Measurements from ENCODE around the gene ANKRD26.
"Not testable (repeated sequence)": the region's sequence is repeated elsewhere in the genome, so short reads cannot be mapped to it uniquely, and the experiment has no call there.

ANKRD26 gene

DNA sequence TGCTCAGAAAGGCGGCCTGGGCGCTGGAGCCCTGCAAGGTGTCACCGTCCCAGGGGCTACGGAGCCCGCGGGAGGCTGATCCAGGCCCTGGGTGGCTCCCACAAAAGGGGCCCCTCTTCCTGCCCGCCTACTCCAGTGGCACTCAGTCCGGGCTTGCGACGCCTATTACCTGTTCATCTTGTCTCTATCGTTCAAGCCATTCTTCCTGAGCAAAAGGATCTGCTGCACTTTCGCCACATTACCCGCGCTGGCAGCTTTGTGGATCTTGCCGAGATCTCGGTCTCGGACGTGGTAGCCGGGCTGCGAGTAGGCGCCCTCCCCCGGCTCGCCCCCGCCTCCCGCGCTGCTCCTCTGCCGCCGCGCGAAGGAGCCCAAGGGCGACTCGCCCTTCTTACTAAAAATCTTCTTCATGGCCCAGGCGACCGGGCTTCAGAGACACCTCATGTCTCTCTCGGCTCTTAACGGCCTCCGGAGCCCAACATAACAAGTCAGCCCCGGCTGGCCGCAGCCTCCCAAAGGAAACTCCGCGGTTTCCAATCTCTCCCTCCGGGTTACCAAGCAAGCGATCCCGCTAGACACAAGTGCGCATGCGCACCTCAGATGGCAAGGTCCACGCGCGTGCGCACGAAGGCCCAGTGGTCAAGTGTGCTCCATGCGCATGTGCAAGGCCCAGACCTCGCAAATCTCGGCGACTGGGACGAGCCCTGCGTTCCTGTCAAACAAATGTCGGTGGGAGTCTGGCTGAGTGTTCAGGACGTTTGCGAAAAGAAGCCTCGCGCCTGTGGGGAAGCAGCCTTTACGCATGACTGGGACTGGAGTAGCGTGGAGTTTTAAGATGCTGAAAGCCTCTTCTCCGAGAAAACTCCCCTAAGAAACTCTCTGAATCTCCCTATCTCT, at the start of gene ANKRD26:
Gene ANKRD26 (minus strand): TSS at position 579 of the 897 bp plus-strand sequence. CDS start 168 bp downstream, at position 411.
- peak; percentile 87 for DNase-seq

DNA sequence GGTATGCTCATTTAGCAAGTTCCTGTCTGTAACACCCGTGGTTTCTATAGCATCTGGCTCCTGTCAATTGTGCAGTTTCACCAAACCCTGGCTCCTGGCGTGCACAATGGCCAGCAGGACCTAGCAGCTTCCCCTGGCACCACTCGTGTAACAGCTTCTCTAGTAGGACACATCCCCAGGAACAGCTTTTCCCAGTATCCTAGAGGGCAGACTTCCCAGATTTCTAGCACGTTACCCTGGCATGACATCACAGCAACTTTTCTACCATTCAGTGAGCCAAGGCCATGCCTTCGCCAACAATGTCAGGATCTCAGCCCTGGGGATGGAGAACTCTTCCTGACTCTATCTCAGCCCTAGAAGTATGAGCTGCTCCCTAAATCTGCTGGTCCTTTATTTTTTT, 47.4 kb upstream of the ANKRD26 start:
- no peak for DNase-seq

DNA sequence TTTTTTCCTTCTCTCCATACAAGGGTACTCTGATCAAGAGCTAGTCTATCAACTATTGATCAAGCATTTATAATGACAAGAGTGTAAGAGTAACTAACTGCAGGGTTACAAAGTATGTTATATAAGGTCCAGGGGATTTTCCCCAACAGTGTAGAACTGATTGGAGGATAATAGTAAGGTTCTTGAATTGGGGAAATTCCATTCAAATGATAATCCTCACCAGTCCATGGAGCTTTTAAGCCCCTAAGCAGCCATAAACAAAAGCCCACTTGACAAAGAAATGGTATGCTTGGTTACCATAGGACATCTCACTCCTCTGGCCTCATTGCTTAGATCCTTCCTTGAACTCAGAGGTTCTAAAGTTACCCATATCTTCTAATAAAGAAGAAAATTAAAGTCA, 45.6 kb upstream of the ANKRD26 start:
- DNase-seq = no peak

DNA sequence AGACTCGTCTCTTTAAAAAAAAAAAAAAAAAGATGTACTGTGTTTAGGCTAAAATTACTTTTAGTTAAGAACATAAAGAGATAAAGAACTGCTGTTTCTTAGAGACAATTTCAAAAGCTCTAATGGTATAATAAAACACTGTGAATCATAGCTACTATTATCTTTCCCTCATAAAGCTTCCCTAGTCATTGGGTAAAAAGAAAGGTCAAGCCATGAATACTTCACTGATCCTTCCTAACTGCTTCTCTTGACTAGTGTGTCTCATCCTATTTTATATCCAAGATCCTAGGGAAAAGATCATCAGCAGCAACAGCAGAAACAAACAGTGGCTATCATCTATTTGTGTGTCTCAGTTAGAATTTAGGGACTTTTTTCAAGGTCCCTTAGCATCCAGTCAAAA, 43.4 kb upstream of the ANKRD26 start:
- no peak for DNase-seq

DNA sequence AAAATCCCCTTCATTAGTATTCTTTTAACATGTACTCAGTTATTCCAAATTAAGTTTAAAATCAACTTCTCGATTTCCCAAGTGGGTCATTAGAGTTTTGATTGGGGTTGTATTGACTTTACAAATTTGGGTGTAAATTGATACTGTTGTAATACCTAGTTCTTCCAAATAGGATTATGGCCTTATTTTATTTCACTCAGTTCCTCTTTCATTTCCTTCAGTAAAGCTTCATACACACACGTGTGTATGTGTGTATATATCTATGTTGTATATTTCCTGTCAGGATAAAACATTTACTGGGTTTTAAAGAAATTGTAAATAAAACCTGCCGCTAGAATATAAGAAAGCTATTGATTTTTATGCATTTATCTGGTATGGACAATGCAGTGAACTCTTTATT, 38.0 kb upstream of the ANKRD26 start:
- no peak for DNase-seq

DNA sequence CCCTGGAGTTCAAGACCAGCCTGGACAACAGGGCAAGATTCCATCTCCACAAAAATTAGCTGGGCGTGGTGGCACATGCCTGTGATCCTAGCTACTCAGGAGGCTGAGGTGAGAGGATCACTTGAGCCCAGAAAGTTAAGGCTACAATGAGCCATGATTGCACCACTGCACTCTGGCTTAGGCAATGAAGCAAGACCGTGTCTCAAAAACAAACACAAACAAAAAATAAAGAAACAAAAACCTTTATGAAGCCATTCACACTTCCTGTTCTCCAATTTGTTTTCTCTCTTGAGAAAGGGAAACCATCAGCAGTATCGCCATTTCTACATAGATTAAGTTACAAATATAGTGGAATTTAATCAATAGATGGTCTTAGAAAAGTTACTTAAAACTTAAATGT, 34.1 kb upstream of the ANKRD26 start:
- DNase-seq = no peak

DNA sequence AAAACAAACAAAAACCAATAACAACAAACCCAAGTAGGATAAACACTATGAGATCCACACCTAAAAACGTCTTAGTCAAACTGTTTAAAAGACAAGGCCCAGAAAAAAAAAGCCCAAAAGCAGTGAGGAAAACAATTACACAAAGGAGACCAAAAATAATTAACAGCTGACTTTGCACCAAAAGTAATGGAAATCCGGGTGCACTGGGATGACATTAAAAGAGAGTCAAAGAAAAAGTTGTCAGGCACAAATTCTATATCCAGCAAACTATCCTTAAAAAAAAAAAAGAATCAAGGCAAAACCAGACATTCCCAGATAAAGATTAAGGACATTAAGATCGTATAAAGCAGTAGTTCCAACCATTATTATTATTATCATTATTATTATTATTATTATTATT, 7.9 kb upstream of the ANKRD26 start:
- no peak for DNase-seq

DNA sequence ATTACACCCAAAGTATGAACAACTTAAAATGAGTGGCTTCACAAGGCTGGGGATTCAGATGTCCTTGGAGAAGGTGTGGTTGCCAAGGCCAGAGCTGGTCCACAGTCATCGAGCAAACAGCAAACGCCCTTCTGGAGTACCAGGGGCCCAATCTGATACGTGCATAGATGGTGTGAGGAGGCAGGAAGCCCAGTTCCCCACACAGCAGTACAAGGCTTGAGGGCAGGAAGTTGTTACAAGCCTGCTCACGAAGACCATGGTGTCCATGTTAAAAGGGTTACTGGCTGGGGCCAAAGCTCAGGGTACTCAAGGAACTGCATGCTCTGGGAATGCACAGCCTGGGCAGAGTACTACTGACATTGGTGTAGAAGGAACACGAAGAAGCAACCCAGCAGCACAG, 4.6 kb upstream of the ANKRD26 start:
- DNase-seq = no peak

DNA sequence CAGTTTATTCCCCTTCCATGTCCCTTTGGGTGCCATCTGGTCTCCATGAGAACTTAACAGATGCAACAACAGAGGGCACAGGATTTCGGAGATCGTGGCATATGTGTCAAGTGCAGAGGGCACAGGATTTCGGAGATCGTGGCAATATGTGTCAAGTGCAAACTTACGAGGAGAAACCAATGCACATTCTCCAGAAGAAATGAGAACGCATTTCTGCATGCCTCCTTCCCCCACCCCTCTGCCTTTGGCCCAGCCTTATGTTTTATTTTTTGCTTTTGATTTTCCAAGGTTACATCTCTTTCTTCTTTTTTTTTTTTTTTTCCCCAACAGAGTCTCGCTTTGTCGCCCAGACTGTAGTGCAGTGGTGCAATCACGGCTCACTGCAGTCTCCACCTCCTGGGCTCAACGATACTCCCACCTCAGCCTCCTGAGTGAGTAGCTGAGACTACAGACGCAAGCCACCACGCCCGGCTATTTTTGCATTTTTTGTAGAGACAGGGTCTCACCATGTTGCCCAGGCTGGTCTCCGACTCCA, 586 bp upstream of the ANKRD26 start:
- DNase-seq = no peak

DNA sequence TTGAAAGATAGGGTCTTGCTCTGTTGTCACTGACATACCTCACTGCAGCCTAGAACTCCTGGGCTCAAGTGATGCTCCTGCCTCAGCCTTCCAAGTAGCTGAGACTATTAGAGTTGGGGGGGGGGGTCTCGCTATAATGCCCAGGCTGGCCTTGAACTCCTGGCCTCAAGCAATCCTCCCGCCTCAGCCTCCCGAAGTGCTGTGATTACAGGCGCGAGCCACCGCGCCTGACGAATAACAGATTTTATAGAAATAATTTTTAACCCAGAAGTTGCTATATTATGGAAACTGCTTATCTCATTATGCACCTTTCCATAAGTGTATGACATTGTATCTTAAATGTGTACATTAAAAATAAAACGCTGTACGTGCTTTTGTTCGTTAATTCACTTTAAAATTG, 846 bp downstream of the ANKRD26 start:
- DNase-seq = no peak

DNA sequence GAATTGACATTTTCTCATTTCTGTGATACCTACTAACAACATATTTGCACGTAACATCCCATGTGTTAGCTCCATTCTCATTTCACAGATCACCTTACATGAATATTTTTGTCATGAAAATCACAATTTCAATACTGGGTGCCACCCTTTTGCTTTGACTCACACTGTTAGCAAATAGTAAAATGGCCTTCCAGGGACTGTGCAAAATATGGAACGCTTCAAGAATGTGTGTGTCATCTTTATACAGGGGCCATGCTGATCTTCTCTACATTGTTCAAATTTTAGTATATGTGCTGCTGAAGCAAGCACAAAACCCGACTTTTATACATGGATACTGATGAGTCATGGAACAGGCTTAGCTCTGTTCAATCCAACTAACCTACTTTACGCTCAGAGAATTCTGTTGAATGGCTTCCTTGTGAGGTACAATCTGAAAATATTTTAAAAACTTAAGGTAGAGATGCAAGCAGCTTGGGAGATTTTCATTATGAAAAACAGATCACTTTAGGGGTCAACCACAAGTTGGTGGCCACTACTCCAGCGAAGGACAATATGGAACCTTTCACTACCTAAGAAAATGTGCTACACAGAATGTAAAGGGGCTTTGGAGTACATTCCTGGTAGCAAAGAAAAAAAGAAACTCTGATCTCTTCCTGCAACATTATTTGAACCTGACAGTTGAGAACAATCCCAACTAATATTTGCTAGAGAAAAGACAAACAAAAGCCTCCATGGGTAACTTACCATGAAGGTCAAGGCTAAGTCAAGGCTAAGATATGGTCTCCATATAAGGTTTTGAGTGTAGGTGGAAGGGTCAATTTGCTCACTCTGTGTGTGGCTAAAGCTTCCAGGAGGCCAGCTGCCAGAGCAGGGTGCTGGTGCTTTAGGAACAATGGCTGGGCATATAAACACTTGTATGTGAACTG, 11.9 kb downstream of the ANKRD26 start:
- no peak for DNase-seq

DNA sequence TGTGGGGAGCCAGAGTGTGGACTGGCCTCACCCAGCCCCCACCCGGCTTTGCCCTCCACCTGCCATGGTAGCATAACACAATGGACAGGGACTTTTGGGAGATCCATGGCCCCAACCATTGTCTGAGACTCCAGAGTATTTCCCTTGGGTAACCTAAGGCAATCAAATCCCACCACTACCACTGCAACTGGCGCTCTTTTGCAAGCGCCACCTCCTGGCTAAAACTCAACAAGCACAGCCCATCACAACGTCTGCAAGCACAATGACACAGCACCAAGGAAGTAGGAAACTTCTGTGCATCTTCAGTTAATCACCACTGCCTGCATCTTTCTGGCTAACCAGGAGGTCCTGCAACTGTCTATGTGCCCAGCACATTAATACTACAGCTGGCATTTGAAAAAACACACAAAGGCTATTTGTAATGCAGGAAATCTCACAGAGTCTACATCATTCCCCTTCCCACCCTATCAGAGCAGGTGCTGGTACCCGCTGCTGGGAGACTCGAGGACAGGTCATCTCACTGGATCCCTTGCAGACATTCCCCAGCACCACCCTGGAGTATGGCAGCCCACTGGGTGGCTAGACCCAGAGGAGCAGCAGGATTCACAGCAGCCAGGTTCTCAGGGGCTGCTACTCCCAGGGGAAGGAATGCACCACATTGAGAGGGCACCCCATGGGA, 27.7 kb downstream of the ANKRD26 start:
- DNase-seq = no peak

DNA sequence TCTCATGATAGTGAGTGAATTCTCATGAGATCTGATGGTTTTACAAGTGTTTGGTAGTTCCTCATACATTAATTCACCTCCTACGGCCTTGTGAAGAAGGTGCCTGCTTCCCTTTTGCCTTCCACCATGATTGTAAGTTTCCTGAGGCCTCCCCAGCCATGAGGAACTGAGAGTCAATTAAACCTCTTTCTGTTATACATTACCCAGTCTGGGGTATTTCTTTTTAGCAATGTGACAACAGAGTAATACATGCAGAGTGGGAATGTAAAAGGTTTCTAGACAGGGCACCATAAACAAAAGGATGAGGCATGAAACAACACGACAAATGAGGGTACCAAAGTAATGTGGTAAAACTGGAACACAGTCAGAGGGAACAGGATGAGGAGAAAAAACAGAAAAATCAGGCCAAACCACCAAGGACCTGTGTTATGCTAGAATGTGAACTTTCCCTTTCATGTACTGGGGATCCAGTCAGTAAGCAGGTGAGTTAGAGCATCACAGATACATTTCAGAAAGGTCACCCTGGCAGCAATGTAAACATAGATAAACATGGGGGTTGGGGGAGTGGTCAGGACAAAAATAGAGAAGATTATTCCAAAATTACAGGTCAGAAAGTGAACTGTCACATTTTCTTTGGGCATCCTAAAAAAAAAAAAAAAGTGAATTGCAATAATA, 31.9 kb downstream of the ANKRD26 start:
- no peak for DNase-seq

DNA sequence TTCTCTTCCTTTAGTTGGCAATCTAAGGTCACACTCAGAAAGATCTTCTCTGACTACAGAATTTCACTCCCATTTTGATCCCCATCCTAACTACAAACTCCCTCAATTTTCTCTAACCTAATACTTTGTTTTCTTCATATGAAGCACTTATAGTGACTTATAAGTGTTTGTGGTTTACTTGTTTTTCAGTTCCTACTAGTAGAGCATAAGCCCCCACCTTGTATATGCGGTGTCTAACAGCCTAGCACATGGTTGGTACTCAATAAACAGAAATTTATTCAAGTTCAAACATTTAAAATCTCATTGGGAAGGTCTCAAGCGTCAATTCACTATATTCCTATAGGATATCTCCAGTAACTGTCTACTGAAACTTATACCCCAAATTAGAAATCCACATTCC, 35.2 kb downstream of the ANKRD26 start:
- DNase-seq = no peak

DNA sequence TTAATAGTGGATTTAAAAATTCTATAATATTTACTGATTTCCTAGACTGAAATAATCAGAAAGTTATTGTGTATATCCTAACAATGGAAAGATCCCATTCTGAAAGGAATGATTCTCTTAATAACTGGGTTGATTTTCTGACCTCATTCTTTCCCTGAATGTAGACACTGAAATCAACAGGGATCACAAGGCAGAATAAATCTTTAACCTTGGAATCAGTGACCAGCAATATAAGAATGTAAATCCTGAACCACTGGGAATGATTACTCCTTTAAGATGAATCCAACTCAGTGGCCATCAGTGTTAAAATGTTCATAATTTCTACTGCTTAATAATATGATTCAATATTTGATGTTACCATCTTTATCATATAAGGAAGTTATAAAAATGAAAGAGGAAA, 47.6 kb downstream of the ANKRD26 start:
- no peak for DNase-seq

DNA sequence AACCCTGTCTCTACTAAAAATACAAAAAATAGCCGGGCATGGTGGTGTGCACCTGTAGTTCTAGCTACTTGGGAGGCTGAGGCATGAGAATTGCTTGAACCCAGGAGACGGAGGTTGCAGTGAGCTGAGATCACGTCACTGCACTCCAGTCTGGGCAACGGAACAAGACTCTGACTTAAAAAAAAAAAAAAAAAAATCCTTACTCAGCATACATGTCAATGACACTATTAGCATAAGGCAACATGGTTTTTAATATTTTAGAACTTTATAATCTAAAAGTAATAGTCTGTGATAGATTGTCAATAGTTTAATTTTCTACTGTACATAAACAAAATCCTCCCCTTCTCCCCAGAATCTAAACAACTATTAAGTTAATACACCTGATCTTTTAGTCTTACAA, 55.0 kb downstream of the ANKRD26 start:
- not testable (repeated sequence) for DNase-seq

DNA sequence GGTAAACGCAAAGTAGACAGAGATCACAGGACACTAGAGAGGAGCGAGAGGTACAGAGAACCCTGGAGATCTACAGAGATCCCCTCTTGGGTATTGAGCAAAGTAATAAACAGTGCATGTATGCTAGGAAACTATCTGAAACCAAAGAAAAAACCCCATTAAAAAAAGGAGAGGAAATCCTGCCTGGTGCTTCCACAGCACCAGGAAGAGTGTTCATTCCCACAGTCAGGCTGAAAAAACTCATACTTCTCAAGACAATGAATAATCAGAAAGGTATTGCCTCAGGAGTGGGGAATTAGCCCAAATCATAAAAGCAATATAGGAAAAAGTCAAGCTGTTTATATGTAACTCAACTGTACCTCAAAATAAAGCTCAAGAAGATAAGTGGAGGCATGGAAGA, 59.1 kb downstream of the ANKRD26 start:
- DNase-seq = no peak

DNA sequence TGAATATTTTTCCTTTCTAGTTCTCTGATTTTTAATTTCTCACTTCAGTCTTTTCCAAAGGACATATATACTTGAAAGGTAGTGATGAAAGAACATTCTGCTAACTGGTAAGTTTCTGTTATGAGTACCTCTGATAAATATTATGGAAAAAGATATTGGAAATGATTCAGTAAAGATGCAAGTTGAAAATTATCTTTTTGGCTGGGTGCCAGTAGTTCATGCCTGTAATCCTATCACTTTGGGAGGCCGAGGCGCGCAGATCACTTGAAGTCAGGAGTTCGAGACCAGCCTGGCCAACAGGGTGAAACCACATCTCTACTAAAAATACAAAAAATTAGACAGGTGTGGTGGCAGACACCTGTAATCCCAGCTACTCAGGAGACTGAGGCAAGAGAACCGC, 62.1 kb downstream of the ANKRD26 start:
- no peak for DNase-seq

DNA sequence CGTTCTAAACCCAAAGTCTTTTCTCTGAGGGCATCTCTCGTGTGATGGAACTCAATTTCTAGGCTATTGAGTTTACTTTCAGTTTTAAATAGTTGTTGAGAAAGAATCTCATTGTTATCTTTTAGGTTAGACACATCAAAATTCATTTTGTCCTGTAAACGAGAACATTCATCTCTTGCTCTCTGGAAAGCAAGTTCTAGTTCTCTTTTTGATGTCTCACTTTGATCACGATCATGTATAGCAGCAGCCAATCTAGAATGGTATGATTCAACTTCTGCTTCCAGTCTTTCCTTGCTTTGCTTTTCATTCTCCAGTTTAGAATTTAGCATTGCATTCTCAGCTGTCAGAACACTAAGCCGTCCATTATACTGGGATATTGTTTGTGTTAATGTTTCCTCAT, 65.1 kb downstream of the ANKRD26 start:
- DNase-seq = no peak

DNA sequence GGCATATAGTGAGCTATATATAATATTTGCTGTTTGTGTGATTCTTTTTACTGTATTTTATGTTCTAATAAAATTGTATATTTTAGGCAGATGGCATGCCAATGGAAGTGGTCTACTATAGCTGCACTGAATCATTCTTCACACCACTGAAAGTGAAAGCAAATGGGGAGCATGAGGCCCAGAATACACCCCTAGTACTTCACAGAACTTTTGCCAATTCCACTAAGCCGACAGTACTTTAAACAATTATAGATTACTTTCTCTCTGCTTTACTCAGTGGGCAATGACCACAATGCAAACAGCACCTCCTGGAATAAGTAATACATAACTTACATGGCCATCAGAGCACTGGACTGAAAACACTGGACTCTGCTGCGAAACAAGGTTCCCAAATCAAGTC, 70.2 kb downstream of the ANKRD26 start:
- DNase-seq = no peak

DNA sequence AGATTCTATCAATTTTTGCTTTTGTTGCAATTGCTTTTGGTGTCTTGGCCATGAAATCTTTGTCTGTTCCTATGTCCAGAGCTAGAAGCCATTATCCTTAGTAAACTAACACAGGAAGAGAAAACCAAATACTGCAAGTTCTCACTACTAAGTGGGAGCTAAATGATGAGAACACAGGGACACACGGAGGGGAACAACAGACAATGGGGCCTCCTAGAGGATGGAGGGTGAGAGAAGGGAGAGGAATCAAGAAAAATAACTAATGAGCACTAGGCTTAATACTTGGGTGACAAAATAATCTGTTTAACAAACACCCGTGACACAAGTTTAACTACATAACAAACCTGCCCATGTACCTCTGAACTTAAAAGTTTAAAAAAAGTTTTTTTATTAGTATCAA, 78.2 kb downstream of the ANKRD26 start:
- DNase-seq = no peak

DNA sequence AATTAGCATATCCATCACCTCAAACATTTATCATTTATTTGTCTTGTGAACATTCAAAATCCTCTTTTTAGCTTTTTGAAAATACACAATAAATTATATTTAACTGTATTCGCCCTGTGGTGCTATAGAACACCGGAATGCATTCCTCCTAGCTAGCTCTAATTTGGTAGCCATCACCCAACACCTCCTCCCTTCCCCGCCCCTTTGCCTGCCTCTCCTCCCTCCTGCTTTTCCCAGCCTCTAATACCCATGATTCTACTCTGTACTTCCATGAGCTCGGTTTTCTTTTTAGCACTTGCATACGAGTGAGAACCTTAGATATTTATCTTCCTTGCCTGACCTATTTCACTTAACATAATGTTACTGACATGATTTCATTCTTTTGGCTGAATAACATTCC, 80.1 kb downstream of the ANKRD26 start:
- no peak for DNase-seq

DNA sequence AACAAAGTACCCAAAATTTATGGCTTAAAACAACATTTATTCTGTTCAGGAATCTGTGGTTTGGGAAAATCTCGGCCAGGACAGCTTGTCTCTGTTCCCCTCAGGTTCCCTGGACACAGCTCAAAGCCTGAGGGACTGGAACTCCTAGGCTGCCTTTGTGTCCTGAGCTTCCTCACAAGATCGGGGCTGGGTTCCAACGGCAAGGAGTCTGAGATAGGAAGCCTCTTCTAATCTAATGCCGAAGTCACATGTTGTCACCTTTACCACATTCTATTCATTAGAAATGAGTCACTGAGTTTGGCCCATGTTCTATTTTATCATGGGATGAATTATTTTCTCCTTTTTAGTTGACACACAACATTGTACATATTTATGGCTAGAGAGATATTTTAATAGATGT, 80.5 kb downstream of the ANKRD26 start:
- no peak for DNase-seq
